Inflammatory macrophage treated with lipopolysaccharide for 1 hour (primary cell): ENCODE results near the gene NEO1.
A peak's percentile ranks its signal among the peaks of the same experiment; 100 is the strongest.
"Not testable (repeated sequence)": the region's sequence is repeated elsewhere in the genome, so short reads cannot be mapped to it uniquely, and the experiment has no call there.

Source experiments
- DNase-seq, 2 donors: peaks; one replicate each; pipeline ENCODE4 v3.0.0-alpha.2; 2020 to 2022

Gene NEO1

GRCh38 chr15:73150831-73151230, 98.6 kb downstream of the NEO1 start:
- no peak for DNase-seq

- no peak for DNase-seq
Measured at GRCh38 chr15:73153024-73153423, 100.8 kb downstream of the NEO1 start.

- no peak for DNase-seq
Measured at GRCh38 chr15:73153447-73153846, 101.2 kb downstream of the NEO1 start.

GRCh38 chr15:73156431-73157191, 104.3 kb downstream of the NEO1 start:
- DNase-seq = peak in 1 of 2 donors; percentile 6

GRCh38 chr15:73161546-73161945, 109.3 kb downstream of the NEO1 start:
- DNase-seq = no peak

- DNase-seq = no peak
Measured at GRCh38 chr15:73165435-73165834, 113.2 kb downstream of the NEO1 start.

GRCh38 chr15:73165844-73166243, 113.6 kb downstream of the NEO1 start:
- DNase-seq = no peak

- not testable (repeated sequence) for DNase-seq
Measured at GRCh38 chr15:73166711-73167110, 114.4 kb downstream of the NEO1 start.

- no peak for DNase-seq
Measured at GRCh38 chr15:73168487-73168886, 116.2 kb downstream of the NEO1 start.

- no peak for DNase-seq
Measured at GRCh38 chr15:73171711-73172110, 119.4 kb downstream of the NEO1 start.

- DNase-seq = no peak
Measured at GRCh38 chr15:73172508-73172907, 120.2 kb downstream of the NEO1 start.

GRCh38 chr15:73174171-73174570, 121.9 kb downstream of the NEO1 start:
- no peak for DNase-seq

- no peak for DNase-seq
Measured at GRCh38 chr15:73175382-73175781, 123.1 kb downstream of the NEO1 start.

GRCh38 chr15:73176598-73176997, 124.3 kb downstream of the NEO1 start:
- DNase-seq = no peak

GRCh38 chr15:73183071-73183470, 130.8 kb downstream of the NEO1 start:
- no peak for DNase-seq

- no peak for DNase-seq
Measured at GRCh38 chr15:73190189-73190601, 137.9 kb downstream of the NEO1 start.

GRCh38 chr15:73195166-73195565, 142.9 kb downstream of the NEO1 start:
- no peak for DNase-seq

GRCh38 chr15:73196113-73196512, 143.8 kb downstream of the NEO1 start:
- DNase-seq = no peak

- DNase-seq = no peak
Measured at GRCh38 chr15:73200339-73200738, 148.1 kb downstream of the NEO1 start.

GRCh38 chr15:73210630-73211029, 158.4 kb downstream of the NEO1 start:
- DNase-seq = no peak

GRCh38 chr15:73212424-73212823, 160.2 kb downstream of the NEO1 start:
- no peak for DNase-seq

- not testable (repeated sequence) for DNase-seq
Measured at GRCh38 chr15:73221450-73221849, 169.2 kb downstream of the NEO1 start.

- DNase-seq = no peak
Measured at GRCh38 chr15:73225358-73226015, 173.2 kb downstream of the NEO1 start.

- DNase-seq = no peak
Measured at GRCh38 chr15:73226093-73226814, 174.0 kb downstream of the NEO1 start.
